Stomach (tissue), 4 donors: ENCODE data around the gene SECTM1.

ENCODE experiments used
- CTCF ChIP-seq, 7 experiments: fragments of 450-650 bp in 4 of 7; fragments of 200-600 bp in 3 of 7; sonication (generic) in 3 of 7; IDR thresholded peaks; one replicate each; pipeline ENCODE4 v1.5.1; 2016 to 2019; ENCODE audit warnings: antibody characterized with exemption in 7 of 7, control low read depth in 2 of 7, mild to moderate bottlenecking in 1 of 7
- POLR2A ChIP-seq, 4 donors: fragments of 450-650 bp; IDR thresholded peaks; one replicate each; pipeline ENCODE4 v1.6.1; 2016; ENCODE audit warnings: antibody characterized with exemption in 4 of 4, control low read depth in 2 of 4, mild to moderate bottlenecking in 1 of 4, moderate library complexity in 1 of 4

- TF ChIP-seq CTCF (IDR thresholded peaks at IDR 0.05): no peak
- no peak for TF ChIP-seq POLR2A (IDR thresholded peaks at IDR 0.05)
Observed at GRCh38 chr17:82357394-82357793, 23.8 kb upstream of the SECTM1 start.
